ENCODE results near the gene SLC38A9.

The SLC38A9 gene

GRCh38 chr5:55636683-55637082 lies 75.4 kb downstream of the SLC38A9 start:
- TF ChIP-seq CTCF (conservative IDR thresholded peaks at IDR 0.05; ENCODE audit: low read length), result no peak
- H3K4me3 ChIP-seq (ENCODE audit: low read length), result no peak overlapping the region
- DNase-seq (ENCODE audit: low read depth), result peak; percentile 72

- DNase-seq (ENCODE audit: low read depth), result peak; percentile 34
- H3K4me3 ChIP-seq (ENCODE audit: low read length), result no peak overlapping the region
- TF ChIP-seq CTCF (conservative IDR thresholded peaks at IDR 0.05; ENCODE audit: low read length), result no peak
These were observed 75.9 kb downstream of the SLC38A9 start for GRCh38 chr5:55636177-55636576.

- no peak for DNase-seq (ENCODE audit: low read depth)
- no peak for TF ChIP-seq CTCF (conservative IDR thresholded peaks at IDR 0.05; ENCODE audit: low read length)
- no peak overlapping the region for H3K4me3 ChIP-seq (ENCODE audit: low read length)
These were observed 77.3 kb downstream of the SLC38A9 start for GRCh38 chr5:55634866-55635265.

GRCh38 chr5:55634209-55634805 lies 77.8 kb downstream of the SLC38A9 start:
- no peak for TF ChIP-seq CTCF (conservative IDR thresholded peaks at IDR 0.05; ENCODE audit: low read length)
- peak; percentile 89 for DNase-seq (ENCODE audit: low read depth)
- no peak overlapping the region for H3K4me3 ChIP-seq (ENCODE audit: low read length)

GRCh38 chr5:55633574-55634208 lies 78.4 kb downstream of the SLC38A9 start:
- no peak overlapping the region for H3K4me3 ChIP-seq (ENCODE audit: low read length)
- TF ChIP-seq CTCF (conservative IDR thresholded peaks at IDR 0.05; ENCODE audit: low read length), result no peak
- DNase-seq (ENCODE audit: low read depth), result peak; percentile 55

- no peak for DNase-seq (ENCODE audit: low read depth)
- TF ChIP-seq CTCF (conservative IDR thresholded peaks at IDR 0.05; ENCODE audit: low read length), result no peak
- no peak overlapping the region for H3K4me3 ChIP-seq (ENCODE audit: low read length)
These were observed 82.3 kb downstream of the SLC38A9 start for GRCh38 chr5:55629815-55630214.

GRCh38 chr5:55626790-55627189 lies 85.3 kb downstream of the SLC38A9 start:
- no peak overlapping the region for H3K4me3 ChIP-seq (ENCODE audit: low read length)
- peak; percentile 31 for DNase-seq (ENCODE audit: low read depth)
- TF ChIP-seq CTCF (conservative IDR thresholded peaks at IDR 0.05; ENCODE audit: low read length), result no peak

Measured in AG10803 (cell line).